HG02884 (cell line): ENCODE data around the gene AKAP12.

Experiments used
- ATAC-seq: cut with Tn5 transposase; IDR thresholded peaks from one replicate; pipeline ENCODE4 v1.9.1; 2021; ENCODE audit warnings: mild to moderate bottlenecking, moderate library complexity; ENCODE audit not compliant: unreplicated experiment

The AKAP12 gene

GRCh38 chr6:151279891-151280290 lies 40.1 kb downstream of the AKAP12 start:
- no peak for ATAC-seq

- ATAC-seq = no peak
These were observed 41.1 kb downstream of the AKAP12 start for GRCh38 chr6:151280859-151281258.

GRCh38 chr6:151284012-151284411 lies 44.2 kb downstream of the AKAP12 start:
- no peak for ATAC-seq

- no peak for ATAC-seq
These were observed 44.8 kb downstream of the AKAP12 start for GRCh38 chr6:151284548-151285017.

GRCh38 chr6:151285122-151285521 lies 45.4 kb downstream of the AKAP12 start:
- ATAC-seq = no peak

GRCh38 chr6:151286214-151286613 lies 46.4 kb downstream of the AKAP12 start:
- no peak for ATAC-seq

- no peak for ATAC-seq
These were observed 49.1 kb downstream of the AKAP12 start for GRCh38 chr6:151288712-151289398.

- ATAC-seq = no peak
These were observed 49.7 kb downstream of the AKAP12 start for GRCh38 chr6:151289399-151290007.

GRCh38 chr6:151290877-151291721 lies 51.3 kb downstream of the AKAP12 start:
- no peak for ATAC-seq

- no peak for ATAC-seq
These were observed 51.9 kb downstream of the AKAP12 start for GRCh38 chr6:151291722-151292059.

GRCh38 chr6:151292974-151293687 lies 53.4 kb downstream of the AKAP12 start:
- ATAC-seq = no peak

GRCh38 chr6:151293688-151294016 lies 53.9 kb downstream of the AKAP12 start:
- ATAC-seq = no peak

- no peak for ATAC-seq
These were observed 54.9 kb downstream of the AKAP12 start for GRCh38 chr6:151294561-151295101.

GRCh38 chr6:151297886-151298285 lies 58.1 kb downstream of the AKAP12 start:
- no peak for ATAC-seq

- no peak for ATAC-seq
These were observed 59.2 kb downstream of the AKAP12 start for GRCh38 chr6:151299011-151299410.

GRCh38 chr6:151300267-151300991 lies 60.7 kb downstream of the AKAP12 start:
- no peak for ATAC-seq

- ATAC-seq = no peak
These were observed 61.8 kb downstream of the AKAP12 start for GRCh38 chr6:151301547-151301946.

GRCh38 chr6:151303231-151303630 lies 63.5 kb downstream of the AKAP12 start:
- ATAC-seq = no peak

GRCh38 chr6:151306269-151306783 lies 66.6 kb downstream of the AKAP12 start:
- no peak for ATAC-seq

- no peak for ATAC-seq
These were observed 67.7 kb downstream of the AKAP12 start for GRCh38 chr6:151307501-151307900.
